HepG2 (cell line): ENCODE results near the gene HOXC5. TPM values are rescaled to one million over a fixed set of nuclear protein-coding genes. Genes with fewer than 3 reads are reported as not detected.

Experiments
- ATAC-seq: fragments of 200-7000 bp; cut with Tn5 transposase; 3 replicates; pipeline ENCODE4 v1.9.1; 2020; ENCODE audit warnings: mild to moderate bottlenecking, moderate library complexity
- BruUV-seq: library from RNA; stranded (reverse); fragments of 400-500 nt; replicated peaks from 2 replicates; lab custom pipeline; 2021; lab: Mats Ljungman, UMichigan
- CTCF ChIA-PET: fragments of 300-600 bp; formaldehyde crosslinking; extraction: SDS; loops from one replicate; lab custom pipeline; 2021; ENCODE audit warnings: low total read pairs, inconsistent platforms, low intra/inter-chr PET ratio; lab: Yijun Ruan, JAX
- POLR2A ChIA-PET: fragments of 350-600 bp; sonication (Branson Sonifier 250); formaldehyde crosslinking; loops from one replicate; lab custom pipeline; 2020; ENCODE audit warnings: antibody characterized with exemption, inconsistent platforms; lab: Yijun Ruan, JAX
- DNase-seq: peaks from one replicate; pipeline ENCODE4 v3.0.0-alpha.2; 2015; ENCODE audit warnings: low spot score
- FAIRE-seq: peaks from 3 replicates; lab custom pipeline; 2011; peaks lifted over from hg19 to GRCh38; lab: Jason Lieb, UNC
- H2AFZ ChIP-seq: one replicate; pipeline ENCODE4 v1.6.1; 2011; ENCODE audit warnings: low read length, inconsistent platforms
- H3K27ac ChIP-seq: fragments of 300-600 bp; 3 replicates; pipeline ENCODE4 v1.8.0; 2011; ENCODE audit warnings: mixed run types, mild to moderate bottlenecking, mixed read lengths, low read length, inconsistent platforms; ENCODE audit not compliant: insufficient read depth; ENCODE audit errors: extremely low read length
- H3K27me3 ChIP-seq, 2 experiments: fragments of 200-600 bp in 1 of 2; 2 replicates in 1 of 2; 3 replicates in 1 of 2; pipeline versions ENCODE4 v1.6.0 to v1.8.0; 2011; ENCODE audit warnings: low read length in 2 of 2, mild to moderate bottlenecking in 2 of 2, moderate library complexity in 2 of 2, inconsistent platforms in 1 of 2; ENCODE audit not compliant: insufficient read depth in 2 of 2, control insufficient read depth in 1 of 2
- H3K36me3 ChIP-seq, 2 experiments: fragments of 200-600 bp in 1 of 2; replicated peaks in 1 of 2; 2 replicates in 1 of 2; 3 replicates in 1 of 2; pipeline versions ENCODE4 v1.5.1 to v1.8.0; 2011; ENCODE audit warnings: low read length in 2 of 2, inconsistent platforms in 1 of 2; ENCODE audit not compliant: insufficient read depth in 2 of 2, control insufficient read depth in 1 of 2
- H3K4me1 ChIP-seq: 2 replicates; pipeline ENCODE4 v1.5.1; 2012; ENCODE audit warnings: low read length, inconsistent platforms; ENCODE audit not compliant: insufficient read depth
- H3K4me2 ChIP-seq: 2 replicates; pipeline ENCODE4 v1.6.0; 2011; ENCODE audit warnings: low read depth, low read length, inconsistent platforms
- H3K4me3 ChIP-seq, 3 experiments: fragments of 200-600 bp in 1 of 3; sonication (generic), shearing (Covaris generic) in 1 of 3; replicated peaks in 1 of 3; 2 replicates each; pipeline ENCODE4 v1.5.1; 2011 to 2016; ENCODE audit warnings: low read length in 3 of 3, inconsistent platforms in 2 of 3, low read depth in 2 of 3, mild to moderate bottlenecking in 2 of 3, control low read depth in 1 of 3, mixed read lengths in 1 of 3; ENCODE audit not compliant: insufficient read depth in 1 of 3
- H3K79me2 ChIP-seq: one replicate; pipeline ENCODE4 v1.6.1; 2011; ENCODE audit warnings: low read length, inconsistent platforms; ENCODE audit not compliant: insufficient read depth
- H3K9ac ChIP-seq: 2 replicates; pipeline ENCODE4 v1.6.0; 2011; ENCODE audit warnings: mild to moderate bottlenecking, low read depth, low read length, inconsistent platforms; ENCODE audit not compliant: insufficient read depth
- H3K9me3 ChIP-seq: 2 replicates; pipeline ENCODE4 v1.5.1; 2012; ENCODE audit warnings: mild to moderate bottlenecking, low read length
- H4K20me1 ChIP-seq: 2 replicates; pipeline ENCODE4 v1.6.0; 2011; ENCODE audit warnings: inconsistent platforms, mild to moderate bottlenecking, low read length, moderate library complexity; ENCODE audit not compliant: insufficient read depth
- IRF2 ChIP-seq: IDR thresholded peaks from 2 replicates; pipeline ENCODE4 v1.6.1; 2018; ENCODE audit warnings: missing genetic modification reagents, missing compliant biosample characterization
- TCF7L2 ChIP-seq: IDR thresholded peaks from 2 replicates; pipeline ENCODE4 v1.6.1; 2011; ENCODE audit warnings: mild to moderate bottlenecking, low read depth, low read length, moderate library complexity
- THAP11 ChIP-seq: IDR thresholded peaks from 2 replicates; pipeline ENCODE4 v1.6.1; 2016; ENCODE audit warnings: missing biosample characterization, missing genetic modification reagents
- TOPORS ChIP-seq: sonication (generic); formaldehyde crosslinking; IDR thresholded peaks from 2 replicates; pipeline ENCODE4 v1.8.0; 2023; ENCODE audit warnings: mild to moderate bottlenecking, missing genetic modification reagents
- ZFP82 ChIP-seq: sonication (generic); formaldehyde crosslinking; IDR thresholded peaks from 2 replicates; pipeline ENCODE4 v1.5.1; 2020; ENCODE audit warnings: mild to moderate bottlenecking, missing genetic modification reagents, borderline replicate concordance
- ZFX ChIP-seq: sonication (generic); formaldehyde crosslinking; IDR thresholded peaks from 2 replicates; pipeline ENCODE4 v1.4.0; 2020; ENCODE audit warnings: mild to moderate bottlenecking, low read depth, missing genetic modification reagents, moderate library complexity
- ZNF329 ChIP-seq: sonication (generic); formaldehyde crosslinking; IDR thresholded peaks from 2 replicates; pipeline ENCODE4 v1.9.0; 2021; ENCODE audit warnings: low read depth, mild to moderate bottlenecking, missing genetic modification reagents
- ZNF709 ChIP-seq: sonication (generic); formaldehyde crosslinking; IDR thresholded peaks from 2 replicates; pipeline ENCODE4 v1.5.0; 2020; ENCODE audit warnings: mild to moderate bottlenecking, missing genetic modification reagents
- ZNF788 ChIP-seq: sonication (generic); formaldehyde crosslinking; IDR thresholded peaks from 2 replicates; pipeline ENCODE4 v1.5.0; 2020; ENCODE audit warnings: mild to moderate bottlenecking, missing genetic modification reagents, borderline replicate concordance
- WGBS: methylation state at CpG from one replicate; pipeline ENCODE4 v1.1.6; 2017; ENCODE audit warnings: low lambda C conversion rate; 5-methylcytosine and 5-hydroxymethylcytosine counted together
- in situ Hi-C: cut with HindIII; loops from 2 replicates; pipeline ENCODE4 v1.10.0; 2017; ENCODE audit warnings: low pct_unique_long_range_greater_than_20kb; ENCODE audit not compliant: extremely low pct_ligation_motif_present
- intact Hi-C: fragments of 100-400 bp; cut with micrococcal nuclease; formaldehyde crosslinking; loops from one replicate; pipeline ENCODE4 v1.10.0; 2022; ENCODE audit not compliant: unreplicated experiment
- polyA plus RNA-seq, 8 experiments: library from polyadenylated mRNA; depleted of rRNA in 3 of 8; stranded (reverse) in 7 of 8; unstranded in 1 of 8; fragments of >200 nt; fragmentation: Illumina TruSeq in 4 of 8; extraction: Trizol in 4 of 8; gene quantifications; 2 replicates each; pipeline versions ENCODE4 v1.2.1 to v1.2.3, GENCODE V29; 2011 to 2016; ENCODE audit warnings: low read depth in 4 of 8, missing spikeins in 1 of 8, mixed read lengths in 1 of 8; ENCODE audit not compliant: insufficient read depth in 1 of 8
- total RNA-seq, 5 experiments: library from RNA; depleted of rRNA; stranded (reverse); fragments of >200 nt; fragmentation: Illumina TruSeq; extraction: Trizol; gene quantifications; 2 replicates each; pipeline ENCODE4 v1.2.3, GENCODE V29; 2016; ENCODE audit warnings: low read depth in 1 of 5
- TF ChIP-seq, protein P1 (sequence below): sonication (generic); formaldehyde crosslinking; IDR thresholded peaks from 2 replicates; pipeline ENCODE4 v1.4.0; 2020; ENCODE audit warnings: missing genetic modification reagents
- TF ChIP-seq, protein P2 (sequence below): sonication (generic); formaldehyde crosslinking; IDR thresholded peaks from 2 replicates; pipeline ENCODE4 v1.8.0; 2022; ENCODE audit warnings: mild to moderate bottlenecking, missing genetic modification reagents, borderline replicate concordance
- TF ChIP-seq, protein P3 (sequence below): conservative IDR thresholded peaks from 2 replicates; pipeline ENCODE4 v1.6.1; 2018; ENCODE audit warnings: missing genetic modification reagents

Gene HOXC5
- total and polyA plus RNA-seq, 2 of the 13 experiments (the other 11 are each of a cell fraction or from before 2014, with no cell fraction given): not detected

DNA sequence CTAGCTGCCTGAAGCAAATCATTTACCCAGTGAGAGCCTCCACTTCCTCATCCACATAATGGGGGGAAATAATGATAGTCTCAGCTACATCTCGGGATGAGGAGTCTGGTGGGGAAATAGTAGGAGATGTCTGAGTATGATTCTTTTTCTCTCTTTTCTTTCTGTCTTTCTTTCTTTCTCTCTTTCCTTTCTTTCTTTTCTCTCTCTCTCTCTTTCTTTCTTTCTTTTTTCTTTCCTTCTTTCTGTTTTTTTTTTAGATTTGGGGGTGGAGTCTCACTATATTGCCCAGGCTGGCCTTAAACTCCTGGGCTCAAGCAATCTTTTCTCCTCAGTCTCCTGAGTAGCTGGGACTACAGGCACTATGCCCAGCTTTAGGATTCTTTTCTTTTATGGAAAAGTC lies 33.6 kb downstream of the HOXC5 start:
- ChIA-PET POLR2A (no interaction called here), CTCF (no interaction called here)
- H3K4me1 ChIP-seq: no peaks in the 10 kb centered on the region
- no peak overlapping the region for H3K4me2 ChIP-seq
- TF ChIP-seq TOPORS (CRISPR knock-in tag): no peak
- TF ChIP-seq, protein P1, sequence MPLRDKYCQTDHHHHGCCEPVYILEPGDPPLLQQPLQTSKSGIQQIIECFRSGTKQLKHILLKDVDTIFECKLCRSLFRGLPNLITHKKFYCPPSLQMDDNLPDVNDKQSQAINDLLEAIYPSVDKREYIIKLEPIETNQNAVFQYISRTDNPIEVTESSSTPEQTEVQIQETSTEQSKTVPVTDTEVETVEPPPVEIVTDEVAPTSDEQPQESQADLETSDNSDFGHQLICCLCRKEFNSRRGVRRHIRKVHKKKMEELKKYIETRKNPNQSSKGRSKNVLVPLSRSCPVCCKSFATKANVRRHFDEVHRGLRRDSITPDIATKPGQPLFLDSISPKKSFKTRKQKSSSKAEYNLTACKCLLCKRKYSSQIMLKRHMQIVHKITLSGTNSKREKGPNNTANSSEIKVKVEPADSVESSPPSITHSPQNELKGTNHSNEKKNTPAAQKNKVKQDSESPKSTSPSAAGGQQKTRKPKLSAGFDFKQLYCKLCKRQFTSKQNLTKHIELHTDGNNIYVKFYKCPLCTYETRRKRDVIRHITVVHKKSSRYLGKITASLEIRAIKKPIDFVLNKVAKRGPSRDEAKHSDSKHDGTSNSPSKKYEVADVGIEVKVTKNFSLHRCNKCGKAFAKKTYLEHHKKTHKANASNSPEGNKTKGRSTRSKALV (CRISPR knock-in tag): no peak
- TF ChIP-seq, protein P2, sequence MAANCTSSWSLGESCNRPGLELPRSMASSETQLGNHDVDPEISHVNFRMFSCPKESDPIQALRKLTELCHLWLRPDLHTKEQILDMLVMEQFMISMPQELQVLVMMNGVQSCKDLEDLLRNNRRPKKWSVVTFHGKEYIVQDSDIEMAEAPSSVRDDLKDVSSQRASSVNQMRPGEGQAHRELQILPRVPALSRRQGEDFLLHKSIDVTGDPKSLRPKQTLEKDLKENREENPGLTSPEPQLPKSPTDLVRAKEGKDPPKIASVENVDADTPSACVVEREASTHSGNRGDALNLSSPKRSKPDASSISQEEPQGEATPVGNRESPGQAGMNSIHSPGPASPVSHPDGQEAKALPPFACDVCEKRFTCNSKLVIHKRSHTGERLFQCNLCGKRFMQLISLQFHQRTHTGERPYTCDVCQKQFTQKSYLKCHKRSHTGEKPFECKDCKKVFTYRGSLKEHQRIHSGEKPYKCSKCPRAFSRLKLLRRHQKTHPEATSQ (CRISPR knock-in tag): no peak
- no peak for TF ChIP-seq ZNF329 (CRISPR knock-in tag)
- TF ChIP-seq ZFX: no peak
- TF ChIP-seq ZNF788: no peak
- TF ChIP-seq, protein P3, sequence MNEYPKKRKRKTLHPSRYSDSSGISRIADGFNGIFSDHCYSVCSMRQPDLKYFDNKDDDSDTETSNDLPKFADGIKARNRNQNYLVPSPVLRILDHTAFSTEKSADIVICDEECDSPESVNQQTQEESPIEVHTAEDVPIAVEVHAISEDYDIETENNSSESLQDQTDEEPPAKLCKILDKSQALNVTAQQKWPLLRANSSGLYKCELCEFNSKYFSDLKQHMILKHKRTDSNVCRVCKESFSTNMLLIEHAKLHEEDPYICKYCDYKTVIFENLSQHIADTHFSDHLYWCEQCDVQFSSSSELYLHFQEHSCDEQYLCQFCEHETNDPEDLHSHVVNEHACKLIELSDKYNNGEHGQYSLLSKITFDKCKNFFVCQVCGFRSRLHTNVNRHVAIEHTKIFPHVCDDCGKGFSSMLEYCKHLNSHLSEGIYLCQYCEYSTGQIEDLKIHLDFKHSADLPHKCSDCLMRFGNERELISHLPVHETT (CRISPR knock-in tag): no peak
- TF ChIP-seq ZNF709 (CRISPR knock-in tag): no peak
- TF ChIP-seq THAP11 (CRISPR knock-in tag): no peak
- TF ChIP-seq ZFP82 (CRISPR knock-in tag): no peak
- no peak for TF ChIP-seq TCF7L2
- no peak for TF ChIP-seq IRF2 (CRISPR knock-in tag)
- no peak overlapping the region for H3K9ac ChIP-seq
- FAIRE-seq (no peak), ATAC-seq (no peak), DNase-seq (no peak)
- in situ Hi-C loops: no loop called here
- H3K9me3 ChIP-seq: no peaks in the 10 kb centered on the region
- H3K27ac ChIP-seq: no peak overlapping the region
- WGBS: 0% methylated on average over 1 of the region's 1 CpG
- H2AFZ ChIP-seq: no peak overlapping the region
- intact Hi-C loops: no loop called here
- BruUV-seq: no TSS peak
- no peak overlapping the region for H3K4me3 ChIP-seq
- no peaks in the 10 kb centered on the region for H3K27me3 ChIP-seq
- no peaks in the 10 kb centered on the region for H3K79me2 ChIP-seq
- H3K36me3 ChIP-seq: no peaks in the 10 kb centered on the region
- no peaks in the 10 kb centered on the region for H4K20me1 ChIP-seq
